ENCODE data around the gene SOS2. TPM values are rescaled to one million over a fixed set of nuclear protein-coding genes. Genes with fewer than 3 reads are reported as not detected.

SOS2 gene
- total and polyA plus RNA-seq, 2 of the 8 experiments (the other 6 are each of a cell fraction or from before 2014, with no cell fraction given) = 2.8 to 12.7 TPM

GRCh38 chr14:50109342-50109741 lies 122.0 kb downstream of the SOS2 start:
- Histone ChIP-seq H3K79me2 (ENCODE audit: control insufficient read depth in 1 of 2, insufficient read depth in 2 of 2, low read length in 2 of 2) (peaks cover 0 to under 1% of the 10 kb centered on the region in 2 experiments; a peak in 1 of 4 replicates), H3K9me3 (ENCODE audit: insufficient read depth in 2 of 2, low read depth in 1 of 2, low read length in 1 of 2) (no peaks in the 10 kb centered on the region), H2AFZ (ENCODE audit: low read length) (no peak overlapping the region), H4K91ac (replicated peaks; ENCODE audit: insufficient read length, low read length) (no peak overlapping the region), H2BK12ac (ENCODE audit: low read depth, low read length) (no peak overlapping the region), H4K8ac (ENCODE audit: extremely low read depth, insufficient read depth, low read length) (no peak overlapping the region), H2BK5ac (ENCODE audit: low read depth, low read length) (no peak overlapping the region), H3K23ac (ENCODE audit: insufficient read length) (no peak overlapping the region), H3K4me2 (ENCODE audit: insufficient read depth in 1 of 2, low read depth in 2 of 2, low read length in 2 of 2) (no peak overlapping the region), H4K5ac (ENCODE audit: insufficient read length, low read depth, low read length) (no peak overlapping the region), H2BK15ac (ENCODE audit: low read length) (no peak overlapping the region), H3K9ac (replicated peaks in 1 of 4; ENCODE audit: extremely low read depth in 1 of 4, low read depth in 3 of 4, low read length in 3 of 4) (no peak overlapping the region), H3K4me3 (ENCODE audit: extremely low read depth in 1 of 4, insufficient read depth in 2 of 4, low read depth in 3 of 4, low read length in 4 of 4) (no peak overlapping the region), H4K20me1 (replicated peaks in 1 of 2; ENCODE audit: control insufficient read depth in 1 of 2, insufficient read depth in 2 of 2, low read length in 2 of 2) (peaks cover 0 to 5% of the 10 kb centered on the region in 2 experiments), H3K27me3 (replicated peaks in 1 of 4; ENCODE audit: control insufficient read depth in 3 of 4, extremely low read depth in 1 of 4, insufficient read depth in 3 of 4, low read length in 3 of 4) (no peaks in the 10 kb centered on the region), H3K4me1 (replicated peaks in 1 of 4; ENCODE audit: control insufficient read depth in 3 of 4, insufficient read depth in 4 of 4, low read length in 3 of 4) (peaks cover 0 to under 1% (median 0%) of the 10 kb centered on the region in 4 experiments; a peak in 2 of 7 replicates), H3K18ac (ENCODE audit: extremely low read depth, low read length) (no peak overlapping the region), H2BK120ac (replicated peaks; ENCODE audit: low read depth, low read length) (no peak overlapping the region), H3K14ac (ENCODE audit: insufficient read length) (no peak overlapping the region), H3K27ac (ENCODE audit: low read depth, low read length) (no peak overlapping the region), H3K4ac (replicated peaks; ENCODE audit: insufficient read length, low read depth, low read length) (no peak overlapping the region), H3K23me2 (ENCODE audit: low read depth, low read length) (no peaks in the 10 kb centered on the region), H3K56ac (replicated peaks; ENCODE audit: insufficient read length, low read depth, low read length) (no peak overlapping the region), H3K79me1 (ENCODE audit: low read depth, low read length) (no peaks in the 10 kb centered on the region; the same call in 1 of the 2 replicates), H2BK20ac (ENCODE audit: low read length) (no peak overlapping the region), H3K36me3 (ENCODE audit: control insufficient read depth in 2 of 4, insufficient read depth in 4 of 4, low read length in 3 of 4) (peaks cover 12 to 62% (median 43%) of the 10 kb centered on the region in 4 experiments; a peak in 7 of 8 replicates), H2AK5ac (ENCODE audit: low read depth, low read length) (no peak overlapping the region)
- FAIRE-seq (no peak), DNase-seq (ENCODE audit: low read depth in 1 of 2, low spot score in 2 of 2) (no peak)
- WGBS, 2 experiments (ENCODE audit: extremely low coverage in 1 of 2, insufficient coverage in 1 of 2, insufficient read length in 1 of 2, insufficient replicate concordance in 2 of 2, low coverage in 1 of 2, low lambda C conversion rate in 2 of 2, missing lambda C conversion rate in 1 of 2) = 90% methylated on average over 6 of the region's 6 CpGs; no CpG with 5 or more reads in 1 of the 2 experiments
- POLR2A ChIA-PET (ENCODE audit: partially characterized antibody) = interaction anchor here (1.0 to 1.5 kb wide), 2 partner anchors 105 to 247 kb away, joined by 3 to 4 read pairs; no protein-coding TSS in a partner anchor
- peak; percentile 33 to 38; a peak in 3 of 4 replicates for TF ChIP-seq RAD21 (IDR thresholded peaks at IDR 0.05 in 1 of 2, conservative IDR thresholded peaks at IDR 0.05 in 1 of 2; ENCODE audit: low read depth in 2 of 2, low read length in 2 of 2)
- TF ChIP-seq ASH2L (IDR thresholded peaks at IDR 0.05; ENCODE audit: low read length) = no peak
- TF ChIP-seq, protein P1, sequence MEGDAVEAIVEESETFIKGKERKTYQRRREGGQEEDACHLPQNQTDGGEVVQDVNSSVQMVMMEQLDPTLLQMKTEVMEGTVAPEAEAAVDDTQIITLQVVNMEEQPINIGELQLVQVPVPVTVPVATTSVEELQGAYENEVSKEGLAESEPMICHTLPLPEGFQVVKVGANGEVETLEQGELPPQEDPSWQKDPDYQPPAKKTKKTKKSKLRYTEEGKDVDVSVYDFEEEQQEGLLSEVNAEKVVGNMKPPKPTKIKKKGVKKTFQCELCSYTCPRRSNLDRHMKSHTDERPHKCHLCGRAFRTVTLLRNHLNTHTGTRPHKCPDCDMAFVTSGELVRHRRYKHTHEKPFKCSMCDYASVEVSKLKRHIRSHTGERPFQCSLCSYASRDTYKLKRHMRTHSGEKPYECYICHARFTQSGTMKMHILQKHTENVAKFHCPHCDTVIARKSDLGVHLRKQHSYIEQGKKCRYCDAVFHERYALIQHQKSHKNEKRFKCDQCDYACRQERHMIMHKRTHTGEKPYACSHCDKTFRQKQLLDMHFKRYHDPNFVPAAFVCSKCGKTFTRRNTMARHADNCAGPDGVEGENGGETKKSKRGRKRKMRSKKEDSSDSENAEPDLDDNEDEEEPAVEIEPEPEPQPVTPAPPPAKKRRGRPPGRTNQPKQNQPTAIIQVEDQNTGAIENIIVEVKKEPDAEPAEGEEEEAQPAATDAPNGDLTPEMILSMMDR (IDR thresholded peaks at IDR 0.05; ENCODE audit: control extremely low read depth in 1 of 3, insufficient read depth in 1 of 3, low read depth in 1 of 3, low read length in 3 of 3) = peak in 2 of 3 experiments; percentile 21 to 35; a peak in 2 of 4 replicates
- CTCF ChIA-PET (ENCODE audit: partially characterized antibody) = interaction anchor here (0.6 to 1.8 kb wide), 3 partner anchors 244 to 547 kb away, joined by 3 to 6 read pairs (median 6); no protein-coding TSS in a partner anchor

All from H1 (cell line).